ENCODE measurements around the gene ZNF467.
A peak's percentile ranks its signal among the peaks of the same experiment; 100 is the strongest.

ZNF467 gene

DNA sequence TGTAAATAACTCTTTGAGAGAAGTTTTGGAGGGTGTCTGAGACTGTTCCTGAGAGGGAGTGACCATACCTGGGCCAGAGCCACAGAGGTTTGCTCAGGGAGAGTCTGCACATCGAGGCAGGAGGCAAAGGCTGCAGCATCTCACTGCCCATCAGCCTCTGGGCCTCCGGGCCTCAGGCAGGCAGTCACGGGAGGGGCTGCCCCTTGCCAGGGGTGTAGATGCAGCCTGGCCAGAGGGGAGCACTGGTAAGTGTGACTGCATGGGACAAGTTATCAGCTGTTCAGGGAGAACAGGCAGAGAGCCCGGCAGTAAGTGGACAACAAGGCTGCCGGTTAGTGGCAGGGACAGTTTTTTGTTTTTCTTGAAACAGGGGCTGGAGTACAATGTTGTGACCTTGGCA is 55.9 kb downstream of the ZNF467 start:
- no peak for DNase-seq (ENCODE audit: low spot score)
- in situ Hi-C loops (cut with MboI; ENCODE audit: low sequenced_read_pairs, unreplicated experiment): no loop called here
- TF ChIP-seq, protein P1, sequence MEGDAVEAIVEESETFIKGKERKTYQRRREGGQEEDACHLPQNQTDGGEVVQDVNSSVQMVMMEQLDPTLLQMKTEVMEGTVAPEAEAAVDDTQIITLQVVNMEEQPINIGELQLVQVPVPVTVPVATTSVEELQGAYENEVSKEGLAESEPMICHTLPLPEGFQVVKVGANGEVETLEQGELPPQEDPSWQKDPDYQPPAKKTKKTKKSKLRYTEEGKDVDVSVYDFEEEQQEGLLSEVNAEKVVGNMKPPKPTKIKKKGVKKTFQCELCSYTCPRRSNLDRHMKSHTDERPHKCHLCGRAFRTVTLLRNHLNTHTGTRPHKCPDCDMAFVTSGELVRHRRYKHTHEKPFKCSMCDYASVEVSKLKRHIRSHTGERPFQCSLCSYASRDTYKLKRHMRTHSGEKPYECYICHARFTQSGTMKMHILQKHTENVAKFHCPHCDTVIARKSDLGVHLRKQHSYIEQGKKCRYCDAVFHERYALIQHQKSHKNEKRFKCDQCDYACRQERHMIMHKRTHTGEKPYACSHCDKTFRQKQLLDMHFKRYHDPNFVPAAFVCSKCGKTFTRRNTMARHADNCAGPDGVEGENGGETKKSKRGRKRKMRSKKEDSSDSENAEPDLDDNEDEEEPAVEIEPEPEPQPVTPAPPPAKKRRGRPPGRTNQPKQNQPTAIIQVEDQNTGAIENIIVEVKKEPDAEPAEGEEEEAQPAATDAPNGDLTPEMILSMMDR (IDR thresholded peaks at IDR 0.05; ENCODE audit: borderline replicate concordance, control extremely low read depth, extremely low read depth, insufficient read depth, missing control alignments): no peak

DNA sequence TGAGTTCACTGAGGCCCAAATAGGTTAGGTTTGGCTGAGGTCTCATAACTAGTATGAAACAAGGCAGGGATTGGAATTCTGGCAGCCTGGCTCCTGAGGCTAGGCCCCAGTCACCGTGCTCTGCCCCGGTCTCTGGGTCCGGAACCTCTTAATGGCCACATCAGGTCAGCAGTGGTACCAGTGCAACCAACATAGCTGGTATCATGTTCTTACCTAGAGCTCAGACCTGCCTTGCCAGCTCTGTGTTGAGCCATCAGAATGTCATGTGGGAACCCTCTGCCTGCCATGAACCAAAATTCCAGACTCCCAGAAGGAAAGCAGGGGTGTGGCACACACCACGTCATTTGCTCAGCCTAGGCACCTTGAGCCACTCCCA is 56.5 kb downstream of the ZNF467 start:
- in situ Hi-C loops (cut with MboI; ENCODE audit: low sequenced_read_pairs, unreplicated experiment): no loop called here
- DNase-seq (ENCODE audit: low spot score): no peak
- TF ChIP-seq, protein P1 (IDR thresholded peaks at IDR 0.05; ENCODE audit: borderline replicate concordance, control extremely low read depth, extremely low read depth, insufficient read depth, missing control alignments): no peak

DNA sequence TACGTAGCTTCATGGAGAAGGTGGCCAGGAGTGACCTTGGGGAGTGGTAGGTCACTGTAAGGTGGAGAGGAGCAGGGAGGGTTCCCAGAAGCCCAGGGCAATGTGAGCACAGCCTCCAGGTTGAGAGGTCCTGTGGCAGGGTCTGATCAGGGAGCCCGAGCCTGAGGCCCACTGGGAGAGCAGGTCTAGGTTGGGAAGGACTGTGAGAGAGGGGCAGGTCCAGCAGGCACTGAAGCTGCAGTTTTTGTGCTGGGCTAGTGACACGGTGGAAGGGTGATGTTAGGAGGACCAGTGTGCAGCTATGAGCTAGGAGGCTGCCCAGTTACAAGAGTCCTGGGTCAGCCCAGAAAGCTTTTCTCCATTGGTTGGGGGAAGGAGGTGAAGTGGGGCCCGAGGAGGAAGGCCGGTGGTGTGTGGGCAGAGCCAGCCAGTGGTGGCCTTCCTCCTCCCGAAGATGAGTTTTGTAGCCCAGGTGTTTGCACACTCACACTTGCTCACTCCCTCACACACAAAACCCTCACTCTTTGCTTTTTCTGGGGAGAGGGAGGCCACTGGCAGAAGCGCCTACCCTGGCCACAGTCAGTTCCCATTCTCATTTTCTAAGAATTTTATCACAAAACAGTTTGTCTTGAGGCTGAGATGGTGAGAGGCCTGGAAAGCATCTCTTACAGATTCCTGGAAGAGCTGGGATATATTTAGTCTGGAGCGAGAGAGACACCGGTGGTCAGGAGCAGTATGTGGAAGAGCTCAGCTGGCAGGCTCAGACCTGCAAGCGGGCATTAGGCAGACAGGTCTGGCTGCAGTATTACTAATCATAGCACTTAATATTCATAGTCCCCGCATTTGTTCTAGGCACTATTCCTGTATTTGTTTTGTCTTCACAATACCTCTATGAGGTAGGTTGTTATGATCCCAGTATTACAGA is 57.1 kb downstream of the ZNF467 start:
- TF ChIP-seq, protein P1 (IDR thresholded peaks at IDR 0.05; ENCODE audit: borderline replicate concordance, control extremely low read depth, extremely low read depth, insufficient read depth, missing control alignments): no peak
- DNase-seq (ENCODE audit: low spot score): peak; percentile 10
- in situ Hi-C loops (cut with MboI; ENCODE audit: low sequenced_read_pairs, unreplicated experiment): no loop called here

DNA sequence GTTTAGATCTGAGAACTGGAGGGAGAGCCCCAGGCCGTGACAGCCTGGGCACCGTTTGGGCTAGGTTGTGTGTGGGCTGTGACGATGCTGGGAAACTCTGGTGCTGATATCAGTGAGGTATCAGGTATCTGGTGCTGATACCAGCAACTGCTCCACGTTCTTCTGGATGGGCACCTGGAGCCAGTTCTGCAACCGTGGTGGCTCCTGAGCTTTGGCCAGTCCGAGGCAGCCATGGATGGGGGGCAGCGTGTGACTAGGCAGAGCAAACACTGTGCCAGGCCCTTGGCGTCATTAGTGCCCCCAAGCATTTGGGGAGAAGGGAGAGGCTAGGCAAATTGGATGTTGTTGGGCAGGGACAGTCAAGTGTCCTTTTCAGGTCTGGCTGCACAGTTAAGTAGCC is 57.9 kb downstream of the ZNF467 start:
- in situ Hi-C loops (cut with MboI; ENCODE audit: low sequenced_read_pairs, unreplicated experiment): no loop called here
- DNase-seq (ENCODE audit: low spot score): no peak
- TF ChIP-seq, protein P1 (IDR thresholded peaks at IDR 0.05; ENCODE audit: borderline replicate concordance, control extremely low read depth, extremely low read depth, insufficient read depth, missing control alignments): no peak

DNA sequence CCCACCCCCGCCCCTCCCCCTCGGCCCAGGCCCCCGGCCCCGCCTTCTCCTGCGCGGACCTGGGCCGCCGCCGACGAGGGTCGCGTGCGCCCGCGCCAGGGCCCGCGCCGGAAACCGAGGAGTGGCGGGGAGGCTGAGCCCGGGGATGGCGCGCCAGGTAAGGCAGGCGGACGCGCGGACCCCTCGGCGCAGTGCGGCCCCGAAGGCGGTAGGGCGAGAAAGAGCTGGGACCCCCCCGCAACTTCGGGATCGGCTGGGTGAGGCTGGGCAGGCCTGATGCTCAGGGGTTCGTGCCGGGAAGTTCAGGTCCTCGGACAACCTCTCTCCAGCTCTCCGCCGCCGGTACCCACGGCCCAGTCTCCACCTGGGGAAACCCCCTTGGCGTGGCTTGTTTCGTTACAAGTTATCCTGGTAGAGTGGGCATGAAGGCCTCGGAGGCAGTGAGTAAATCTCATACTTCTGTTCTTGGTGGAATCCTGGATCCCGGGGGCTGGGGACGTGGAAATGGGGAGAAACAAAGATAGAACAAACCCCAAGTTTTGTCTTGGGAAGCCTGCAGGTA is 58.4 kb downstream of the ZNF467 start:
- in situ Hi-C loops (cut with MboI; ENCODE audit: low sequenced_read_pairs, unreplicated experiment): no loop called here
- no peak for DNase-seq (ENCODE audit: low spot score)
- TF ChIP-seq, protein P1 (IDR thresholded peaks at IDR 0.05; ENCODE audit: borderline replicate concordance, control extremely low read depth, extremely low read depth, insufficient read depth, missing control alignments): no peak

Measured in GM13976 (cell line).